ENCODE results near the gene HERPUD1. TPM values are rescaled to one million over a fixed set of nuclear protein-coding genes. Genes with fewer than 3 reads are reported as not detected.

The HERPUD1 gene
- total RNA-seq, 4 donors from 2014 or later: 40.6 to 81.3 (median 43.9) TPM

- Histone ChIP-seq H3K36me3 (peaks cover 15 to 45% (median 22%) of the 10 kb centered on the region in 3 donors), H3K27me3 (peaks cover 0 to 23% (median 0%) of the 10 kb centered on the region in 4 donors), H3K27ac (no peak overlapping the region), H3K9me3 (no peaks in the 10 kb centered on the region), H3K4me3 (no peak overlapping the region), H3K4me1 (peaks cover 0 to 17% (median 0%) of the 10 kb centered on the region in 3 donors)
- intact Hi-C loops (cut with DNase I): no loop called here
- TF ChIP-seq CTCF (IDR thresholded peaks at IDR 0.05): no peak
- no peak for TF ChIP-seq POLR2A (IDR thresholded peaks at IDR 0.05)
- no peak for DNase-seq
- WGBS, 2 donors: 82 to 94% methylated on average over 7 of the region's 10 CpGs
Measured at GRCh38 chr16:56946767-56947603, 15.0 kb downstream of the HERPUD1 start.

GRCh38 chr16:56947604-56947995, 15.7 kb downstream of the HERPUD1 start:
- no peak for TF ChIP-seq POLR2A (IDR thresholded peaks at IDR 0.05)
- TF ChIP-seq CTCF (IDR thresholded peaks at IDR 0.05): no peak
- Histone ChIP-seq H3K9me3 (no peaks in the 10 kb centered on the region), H3K27me3 (peaks cover 0 to 29% (median 0%) of the 10 kb centered on the region in 4 donors), H3K36me3 (peaks cover 12 to 39% (median 16%) of the 10 kb centered on the region in 3 donors), H3K27ac (no peak overlapping the region), H3K4me1 (peaks cover 0 to 17% (median 0%) of the 10 kb centered on the region in 3 donors), H3K4me3 (no peak overlapping the region)
- 84 to 89% methylated on average over 1 to 2 of the region's 2 CpGs for WGBS, 2 donors
- intact Hi-C loops (cut with DNase I): no loop called here
- no peak for DNase-seq

GRCh38 chr16:56948234-56948633, 16.3 kb downstream of the HERPUD1 start:
- no peak for TF ChIP-seq POLR2A (IDR thresholded peaks at IDR 0.05)
- no peak for TF ChIP-seq CTCF (IDR thresholded peaks at IDR 0.05)
- Histone ChIP-seq H3K9me3 (no peaks in the 10 kb centered on the region), H3K36me3 (peaks cover 6 to 33% (median 10%) of the 10 kb centered on the region in 3 donors), H3K4me3 (no peak overlapping the region), H3K27ac (no peak overlapping the region), H3K4me1 (peaks cover 0 to 11% (median 0%) of the 10 kb centered on the region in 3 donors), H3K27me3 (peaks cover 0 to 36% (median 0%) of the 10 kb centered on the region in 4 donors)
- WGBS, 2 donors: 91 to 98% methylated on average over 6 of the region's 6 CpGs
- intact Hi-C loops (cut with DNase I): no loop called here
- no peak for DNase-seq

DNA sequence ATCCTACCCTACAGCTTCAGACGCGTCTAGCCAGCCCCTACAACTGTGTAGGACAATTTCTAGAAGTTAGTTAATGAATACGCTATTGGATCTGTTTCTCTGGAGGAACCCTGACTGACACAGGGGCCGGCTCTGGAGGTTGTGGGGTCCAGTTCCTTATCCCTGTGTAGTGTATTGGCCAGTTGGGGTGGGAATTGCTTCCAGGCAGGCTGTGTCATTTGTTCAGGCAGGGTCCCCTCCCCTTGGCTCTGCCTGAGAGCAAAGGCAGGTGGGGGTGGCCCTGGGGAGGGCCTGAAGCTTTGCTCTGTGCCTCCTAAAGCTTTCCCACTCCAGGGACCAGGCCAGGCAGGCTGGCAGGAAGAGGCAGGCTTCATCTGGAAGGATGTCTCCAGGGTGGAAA, 18.1 kb downstream of the HERPUD1 start:
- 81 to 87% methylated on average over 3 to 4 of the region's 4 CpGs for WGBS, 2 donors
- intact Hi-C loops (cut with DNase I): loop anchor here (5.0 kb wide), 1 partner anchor 83 kb away; the partner anchor contains the start of gene SLC12A3
- TF ChIP-seq CTCF (IDR thresholded peaks at IDR 0.05): no peak
- no peak for TF ChIP-seq POLR2A (IDR thresholded peaks at IDR 0.05)

DNA sequence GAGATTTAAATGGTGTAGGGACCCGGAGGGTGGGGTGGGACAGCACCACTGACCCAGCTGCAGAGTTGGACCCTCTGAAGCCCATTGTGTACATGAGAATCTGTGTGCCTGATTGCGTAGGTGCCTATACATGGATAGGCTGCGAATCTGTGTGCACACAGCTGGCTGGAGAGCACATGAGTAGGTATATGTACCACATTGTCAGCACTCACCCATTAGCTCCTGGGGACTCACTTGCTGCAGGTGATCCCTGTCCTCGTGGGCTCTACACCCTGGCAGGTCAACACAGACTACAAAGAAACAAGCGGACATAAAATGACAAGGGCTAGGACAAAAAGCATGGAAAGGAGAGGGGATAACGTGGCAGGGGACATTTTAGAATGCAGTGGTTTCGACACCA, 18.5 kb downstream of the HERPUD1 start:
- Histone ChIP-seq H3K4me1 (peaks cover 0 to 1% (median 0%) of the 10 kb centered on the region in 3 donors), H3K27me3 (peaks cover 0 to 57% (median 0%) of the 10 kb centered on the region in 4 donors), H3K9me3 (no peaks in the 10 kb centered on the region), H3K36me3 (peaks cover under 1 to 10% (median 4%) of the 10 kb centered on the region in 3 donors), H3K4me3 (no peak overlapping the region), H3K27ac (no peak overlapping the region)
- intact Hi-C loops (cut with DNase I): loop anchor here (5.0 kb wide), 1 partner anchor 83 kb away; the partner anchor contains the start of gene SLC12A3
- no peak for DNase-seq
- 85 to 88% methylated on average over 5 to 7 of the region's 7 CpGs for WGBS, 2 donors
- TF ChIP-seq POLR2A (IDR thresholded peaks at IDR 0.05) (no peak), CTCF (IDR thresholded peaks at IDR 0.05) (no peak)

More for the DNA sequence above, 18.1 kb downstream of the HERPUD1 start:
- Histone ChIP-seq H3K27me3 (peaks cover 0 to 54% (median 0%) of the 10 kb centered on the region in 4 donors), H3K4me3 (no peak overlapping the region), H3K9me3 (no peaks in the 10 kb centered on the region), H3K4me1 (peaks cover 0 to 5% (median 0%) of the 10 kb centered on the region in 3 donors), H3K36me3 (peaks cover 4 to 15% (median 5%) of the 10 kb centered on the region in 3 donors), H3K27ac (no peak overlapping the region)
- DNase-seq: no peak

Data from esophagus squamous epithelium (tissue), 5 donors.